GM19023 (cell line): Measurements from ENCODE around the gene GADD45GIP1.
"Not testable (repeated sequence)": the region's sequence is repeated elsewhere in the genome, so short reads cannot be mapped to it uniquely, and the experiment has no call there.

ENCODE experiments used
- ATAC-seq: cut with Tn5 transposase; IDR thresholded peaks from one replicate; pipeline ENCODE4 v1.9.1; 2021; ENCODE audit warnings: mild to moderate bottlenecking, moderate library complexity; ENCODE audit not compliant: unreplicated experiment

GADD45GIP1 gene

GRCh38 chr19:12990431-12990830 lies 33.4 kb upstream of the GADD45GIP1 start:
- ATAC-seq = no peak

GRCh38 chr19:12987781-12988180 lies 30.8 kb upstream of the GADD45GIP1 start:
- no peak for ATAC-seq

- ATAC-seq = no peak
Measured at GRCh38 chr19:12987190-12987589, 30.2 kb upstream of the GADD45GIP1 start.

GRCh38 chr19:12986726-12987125 lies 29.7 kb upstream of the GADD45GIP1 start:
- ATAC-seq = no peak

GRCh38 chr19:12985049-12985776 lies 28.2 kb upstream of the GADD45GIP1 start:
- ATAC-seq = no peak

- no peak for ATAC-seq
Measured at GRCh38 chr19:12984683-12985048, 27.6 kb upstream of the GADD45GIP1 start.

GRCh38 chr19:12984143-12984627 lies 27.2 kb upstream of the GADD45GIP1 start:
- no peak for ATAC-seq

GRCh38 chr19:12983542-12984142 lies 26.6 kb upstream of the GADD45GIP1 start:
- ATAC-seq = no peak

GRCh38 chr19:12983091-12983490 lies 26.1 kb upstream of the GADD45GIP1 start:
- ATAC-seq = no peak

- no peak for ATAC-seq
Measured at GRCh38 chr19:12982648-12983047, 25.6 kb upstream of the GADD45GIP1 start.

GRCh38 chr19:12979974-12980373 lies 23.0 kb upstream of the GADD45GIP1 start:
- ATAC-seq = no peak

GRCh38 chr19:12976109-12976508 lies 19.1 kb upstream of the GADD45GIP1 start:
- ATAC-seq = not testable (repeated sequence)

GRCh38 chr19:12975221-12975741 lies 18.3 kb upstream of the GADD45GIP1 start:
- no peak for ATAC-seq

GRCh38 chr19:12974301-12975220 lies 17.5 kb upstream of the GADD45GIP1 start:
- no peak for ATAC-seq

GRCh38 chr19:12973236-12973635 lies 16.2 kb upstream of the GADD45GIP1 start:
- no peak for ATAC-seq

- no peak for ATAC-seq
Measured at GRCh38 chr19:12970070-12970820, 13.2 kb upstream of the GADD45GIP1 start.

- ATAC-seq = no peak
Measured at GRCh38 chr19:12969292-12969988, 12.4 kb upstream of the GADD45GIP1 start, which contains the start of gene DAND5. Gene DAND5 (plus strand): TSS chr19:12969576. CDS start chr19:12969661, 85 bp downstream.

GRCh38 chr19:12967907-12968306 lies 10.9 kb upstream of the GADD45GIP1 start:
- no peak for ATAC-seq

GRCh38 chr19:12965812-12966135 lies 8.8 kb upstream of the GADD45GIP1 start:
- ATAC-seq = no peak
